HG02973 (cell line): ENCODE results near the gene DAB2.

ENCODE experiments used
- ATAC-seq: cut with Tn5 transposase; IDR thresholded peaks from one replicate; pipeline ENCODE4 v1.9.1; 2021; ENCODE audit warnings: moderate library complexity; ENCODE audit not compliant: unreplicated experiment

The DAB2 gene

GRCh38 chr5:39424736-39425637 lies at the start of gene DAB2:
TSS of gene DAB2 (minus strand) at chr5:39424980. CDS start at chr5:39394320, 30,660 bp downstream.
- ATAC-seq: no peak

- no peak for ATAC-seq
Observed at GRCh38 chr5:39473156-39473775, 48.5 kb upstream of the DAB2 start.

GRCh38 chr5:39471836-39472508 lies 47.2 kb upstream of the DAB2 start:
- no peak for ATAC-seq

- ATAC-seq: no peak
Observed at GRCh38 chr5:39470811-39471210, 46.0 kb upstream of the DAB2 start.

- no peak for ATAC-seq
Observed at GRCh38 chr5:39469777-39470415, 45.1 kb upstream of the DAB2 start.

- no peak for ATAC-seq
Observed at GRCh38 chr5:39469176-39469575, 44.4 kb upstream of the DAB2 start.

- no peak for ATAC-seq
Observed at GRCh38 chr5:39466846-39467245, 42.1 kb upstream of the DAB2 start.

- ATAC-seq: no peak
Observed at GRCh38 chr5:39465843-39466242, 41.1 kb upstream of the DAB2 start.

- no peak for ATAC-seq
Observed at GRCh38 chr5:39465097-39465496, 40.3 kb upstream of the DAB2 start.

GRCh38 chr5:39464088-39464487 lies 39.3 kb upstream of the DAB2 start:
- no peak for ATAC-seq

- no peak for ATAC-seq
Observed at GRCh38 chr5:39462211-39462610, 37.4 kb upstream of the DAB2 start.

- peak; percentile 90 for ATAC-seq
Observed at GRCh38 chr5:39461007-39461682, 36.4 kb upstream of the DAB2 start.

GRCh38 chr5:39459907-39460306 lies 35.1 kb upstream of the DAB2 start:
- ATAC-seq: no peak

- no peak for ATAC-seq
Observed at GRCh38 chr5:39459071-39459470, 34.3 kb upstream of the DAB2 start.

- no peak for ATAC-seq
Observed at GRCh38 chr5:39455645-39456044, 30.9 kb upstream of the DAB2 start.

- ATAC-seq: no peak
Observed at GRCh38 chr5:39453606-39454005, 28.8 kb upstream of the DAB2 start.

GRCh38 chr5:39452846-39453245 lies 28.1 kb upstream of the DAB2 start:
- ATAC-seq: no peak

GRCh38 chr5:39451276-39451941 lies 26.6 kb upstream of the DAB2 start:
- ATAC-seq: no peak

GRCh38 chr5:39450487-39450886 lies 25.7 kb upstream of the DAB2 start:
- no peak for ATAC-seq

- ATAC-seq: no peak
Observed at GRCh38 chr5:39449591-39449990, 24.8 kb upstream of the DAB2 start.
